ENCODE data around the gene RTP3. TPM values are rescaled to one million over a fixed set of nuclear protein-coding genes. Genes with fewer than 3 reads are reported as not detected.
A peak's percentile ranks its signal among the peaks of the same experiment; 100 is the strongest.

Gene RTP3
- total and polyA plus RNA-seq, 2 of the 4 experiments (the other 2 are of a cell fraction) = 0.18 to 0.26 TPM

DNA sequence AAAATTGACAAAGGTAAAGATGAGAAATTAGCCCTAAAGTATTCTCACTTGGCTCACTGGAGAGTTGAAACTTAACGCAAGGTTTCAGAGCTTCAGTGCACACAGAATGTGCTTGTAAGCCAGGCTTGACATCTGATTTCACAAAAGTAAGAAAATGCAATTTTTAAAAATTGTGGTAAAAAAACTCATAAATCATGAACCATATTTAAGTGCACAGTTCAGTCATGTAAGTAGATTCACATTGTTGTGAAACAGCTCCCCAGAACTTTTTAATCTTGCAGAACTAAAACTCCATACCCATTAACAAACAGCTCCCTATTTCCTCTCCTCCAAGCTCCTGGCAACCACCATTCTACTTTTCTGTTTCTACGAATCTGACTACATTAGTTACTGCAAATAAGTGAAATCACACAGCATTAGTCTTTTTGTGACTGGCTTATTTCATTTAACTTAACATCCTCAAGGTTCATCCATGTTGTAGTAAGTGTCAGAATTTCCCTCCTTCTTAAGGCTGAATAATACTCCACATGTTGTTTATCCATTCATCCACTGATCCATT lies 14.5 kb downstream of the RTP3 start:
- in situ Hi-C loops (cut with MboI; ENCODE audit: low sequenced_read_pairs) = no loop called here
- Histone ChIP-seq H2BK20ac (ENCODE audit: low read depth, low read length) (no peak overlapping the region), H2AFZ (replicated peaks; ENCODE audit: low read length, poor library complexity) (no peak overlapping the region), H3K27me3 (ENCODE audit: control insufficient read depth, insufficient read depth, low read length) (no peaks in the 10 kb centered on the region), H3K27ac (ENCODE audit: insufficient read depth, low read length) (no peak overlapping the region), H3K9me3 (ENCODE audit: control insufficient read depth, insufficient read depth, low read length) (no peaks in the 10 kb centered on the region), H2AK9ac (replicated peaks; ENCODE audit: low read depth, low read length, poor library complexity) (no peak overlapping the region), H3K56ac (ENCODE audit: extremely low read depth, insufficient read depth, low read length) (no peak overlapping the region), H3K36me3 (ENCODE audit: control insufficient read depth, insufficient read depth, low read length) (no peaks in the 10 kb centered on the region; the same call in 1 of the 2 replicates), H3K79me1 (ENCODE audit: low read depth in 1 of 2, low read length in 2 of 2) (no peaks in the 10 kb centered on the region), H3K9me1 (ENCODE audit: insufficient read depth, low read length) (peaks cover 5% of the 10 kb centered on the region), H3K4me2 (ENCODE audit: low read depth, low read length) (no peak overlapping the region), H4K91ac (ENCODE audit: insufficient read depth, low read depth, low read length) (no peak overlapping the region), H3K14ac (replicated peaks; ENCODE audit: low read depth, low read length) (no peak overlapping the region), H3K4ac (ENCODE audit: low read depth, low read length) (no peak overlapping the region), H2AK5ac (ENCODE audit: low read depth, low read length) (no peak overlapping the region), H2BK120ac (ENCODE audit: low read depth, low read length) (0 out of 2 replicates have a peak overlapping the region, but pooled peaks have one; percentile 37), H3K4me1 (ENCODE audit: control insufficient read depth, insufficient read depth, low read length) (peaks cover 5% of the 10 kb centered on the region), H4K8ac (ENCODE audit: low read depth in 2 of 2, low read length in 2 of 2) (peak overlapping the region in 1 of 2 experiments; percentile 66; a peak in 1 of 4 replicates), H3K23ac (ENCODE audit: low read depth, low read length) (no peak overlapping the region), H3K4me3 (ENCODE audit: insufficient read depth, low read depth, low read length) (no peak overlapping the region), H2BK5ac (ENCODE audit: low read depth, low read length, poor library complexity, severe bottlenecking) (no peak overlapping the region), H3K18ac (ENCODE audit: low read depth, low read length) (no peak overlapping the region; the same call in 1 of the 2 replicates), H2BK15ac (ENCODE audit: low read depth, low read length) (peak overlapping the region; percentile 46; the same call in 1 of the 3 replicates), H4K20me1 (ENCODE audit: insufficient read depth, low read length) (no peaks in the 10 kb centered on the region), H3K9ac (ENCODE audit: low read depth, low read length) (no peak overlapping the region), H4K5ac (ENCODE audit: low read depth, low read length) (no peak overlapping the region)
- no peak for ATAC-seq (ENCODE audit: low read depth)
- no peak for TF ChIP-seq MAFK (IDR thresholded peaks at IDR 0.05; ENCODE audit: low read depth, low read length)
- no peak for TF ChIP-seq POLR2A (IDR thresholded peaks at IDR 0.05; ENCODE audit: low read depth, low read length)
- TF ChIP-seq BHLHE40 (IDR thresholded peaks at IDR 0.05; ENCODE audit: low read depth, low read length) = no peak
- TF ChIP-seq RFX5 (IDR thresholded peaks at IDR 0.05; ENCODE audit: low read depth, low read length) = no peak
- no peak for TF ChIP-seq SMC3 (IDR thresholded peaks at IDR 0.05; ENCODE audit: low read depth, low read length)
- TF ChIP-seq, protein P1, sequence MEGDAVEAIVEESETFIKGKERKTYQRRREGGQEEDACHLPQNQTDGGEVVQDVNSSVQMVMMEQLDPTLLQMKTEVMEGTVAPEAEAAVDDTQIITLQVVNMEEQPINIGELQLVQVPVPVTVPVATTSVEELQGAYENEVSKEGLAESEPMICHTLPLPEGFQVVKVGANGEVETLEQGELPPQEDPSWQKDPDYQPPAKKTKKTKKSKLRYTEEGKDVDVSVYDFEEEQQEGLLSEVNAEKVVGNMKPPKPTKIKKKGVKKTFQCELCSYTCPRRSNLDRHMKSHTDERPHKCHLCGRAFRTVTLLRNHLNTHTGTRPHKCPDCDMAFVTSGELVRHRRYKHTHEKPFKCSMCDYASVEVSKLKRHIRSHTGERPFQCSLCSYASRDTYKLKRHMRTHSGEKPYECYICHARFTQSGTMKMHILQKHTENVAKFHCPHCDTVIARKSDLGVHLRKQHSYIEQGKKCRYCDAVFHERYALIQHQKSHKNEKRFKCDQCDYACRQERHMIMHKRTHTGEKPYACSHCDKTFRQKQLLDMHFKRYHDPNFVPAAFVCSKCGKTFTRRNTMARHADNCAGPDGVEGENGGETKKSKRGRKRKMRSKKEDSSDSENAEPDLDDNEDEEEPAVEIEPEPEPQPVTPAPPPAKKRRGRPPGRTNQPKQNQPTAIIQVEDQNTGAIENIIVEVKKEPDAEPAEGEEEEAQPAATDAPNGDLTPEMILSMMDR (conservative IDR thresholded peaks at IDR 0.05; ENCODE audit: low read depth, low read length) = no peak
- TF ChIP-seq CEBPB (IDR thresholded peaks at IDR 0.05; ENCODE audit: low read depth, low read length) = no peak
- TF ChIP-seq FOS (IDR thresholded peaks at IDR 0.05; ENCODE audit: low read depth, low read length) = no peak
- no peak for TF ChIP-seq MAZ (IDR thresholded peaks at IDR 0.05; ENCODE audit: borderline replicate concordance, low read depth, low read length)
- no peak for TF ChIP-seq CHD1 (IDR thresholded peaks at IDR 0.05; ENCODE audit: low read depth, low read length)
- no CpG with 5 or more reads among the region's 2 CpGs for WGBS, 2 experiments (ENCODE audit: extremely low coverage in 2 of 2, insufficient read length in 1 of 2)
- DNase-seq = no peak
- ChIA-PET CTCF (no interaction called here), POLR2A (ENCODE audit: unreplicated experiment) (no interaction called here)
- BruUV-seq (replicated peaks) = no TSS peak
- dilution Hi-C loops (cut with HindIII; ENCODE audit: low sequenced_read_pairs, unreplicated experiment) = no loop called here
- intact Hi-C loops (cut with micrococcal nuclease) = no loop called here

Measured in IMR-90 (cell line).